HG03066 (cell line): ENCODE measurements around the gene NDN.
"Not testable (repeated sequence)": the region's sequence is repeated elsewhere in the genome, so short reads cannot be mapped to it uniquely, and the experiment has no call there.

Source experiments
- ATAC-seq: cut with Tn5 transposase; IDR thresholded peaks from one replicate; pipeline ENCODE4 v1.9.1; 2021; ENCODE audit warnings: low read depth; ENCODE audit not compliant: unreplicated experiment

NDN gene

GRCh38 chr15:23687143-23687470 lies at the start of gene NDN:
NDN (minus strand) TSS chr15:23687305; CDS start chr15:23687217, 88 bp downstream.
- ATAC-seq = no peak

GRCh38 chr15:23736033-23736673 lies 49.0 kb upstream of the NDN start:
- ATAC-seq = no peak

GRCh38 chr15:23734862-23735261 lies 47.8 kb upstream of the NDN start:
- no peak for ATAC-seq

GRCh38 chr15:23713874-23714656 lies 27.0 kb upstream of the NDN start:
- not testable (repeated sequence) for ATAC-seq

GRCh38 chr15:23708332-23708731 lies 21.2 kb upstream of the NDN start:
- no peak for ATAC-seq

- no peak for ATAC-seq
Observed at GRCh38 chr15:23695282-23695681, 8.2 kb upstream of the NDN start.

- ATAC-seq = no peak
Observed at GRCh38 chr15:23694592-23694991, 7.5 kb upstream of the NDN start.

GRCh38 chr15:23690450-23690852 lies 3.3 kb upstream of the NDN start:
- no peak for ATAC-seq

- no peak for ATAC-seq
Observed at GRCh38 chr15:23690015-23690414, 2.9 kb upstream of the NDN start.

GRCh38 chr15:23686466-23687142 lies 501 bp downstream of the NDN start:
- no peak for ATAC-seq

GRCh38 chr15:23671481-23671880 lies 15.6 kb downstream of the NDN start:
- ATAC-seq = no peak

GRCh38 chr15:23670970-23671369 lies 16.1 kb downstream of the NDN start:
- ATAC-seq = no peak

- ATAC-seq = no peak
Observed at GRCh38 chr15:23663232-23663631, 23.9 kb downstream of the NDN start.

GRCh38 chr15:23648920-23649515 lies 38.1 kb downstream of the NDN start:
- no peak for ATAC-seq

GRCh38 chr15:23647421-23648370 lies 39.4 kb downstream of the NDN start, which contains the start of gene MAGEL2:
MAGEL2 (minus strand) TSS chr15:23647867; CDS start chr15:23647742, 125 bp downstream.
- no peak for ATAC-seq

GRCh38 chr15:23647001-23647295 lies 40.2 kb downstream of the NDN start:
- no peak for ATAC-seq

- ATAC-seq = no peak
Observed at GRCh38 chr15:23646165-23647000, 40.7 kb downstream of the NDN start.

- ATAC-seq = no peak
Observed at GRCh38 chr15:23645371-23646164, 41.5 kb downstream of the NDN start.

GRCh38 chr15:23644829-23645228 lies 42.3 kb downstream of the NDN start:
- no peak for ATAC-seq
